Liver (tissue), 3 donors: ENCODE results near the gene NNMT.

ENCODE experiments used
- TAF1 ChIP-seq: conservative IDR thresholded peaks from 2 replicates; pipeline ENCODE4 v1.6.1; 2016; ENCODE audit warnings: antibody characterized with exemption, mild to moderate bottlenecking
- YY1 ChIP-seq: IDR thresholded peaks from 2 replicates; pipeline ENCODE4 v1.6.1; 2016; ENCODE audit warnings: antibody characterized with exemption, mild to moderate bottlenecking
- TF ChIP-seq, protein P1 (sequence below): fragments of 150-350 bp; IDR thresholded peaks from 2 replicates; pipeline ENCODE4 v1.5.1; 2017; ENCODE audit warnings: improper control_type of control experiment, low read depth, low read length; ENCODE audit not compliant: missing input control
- donor health status: healthy.
- donor health status: healthy.

DNA sequence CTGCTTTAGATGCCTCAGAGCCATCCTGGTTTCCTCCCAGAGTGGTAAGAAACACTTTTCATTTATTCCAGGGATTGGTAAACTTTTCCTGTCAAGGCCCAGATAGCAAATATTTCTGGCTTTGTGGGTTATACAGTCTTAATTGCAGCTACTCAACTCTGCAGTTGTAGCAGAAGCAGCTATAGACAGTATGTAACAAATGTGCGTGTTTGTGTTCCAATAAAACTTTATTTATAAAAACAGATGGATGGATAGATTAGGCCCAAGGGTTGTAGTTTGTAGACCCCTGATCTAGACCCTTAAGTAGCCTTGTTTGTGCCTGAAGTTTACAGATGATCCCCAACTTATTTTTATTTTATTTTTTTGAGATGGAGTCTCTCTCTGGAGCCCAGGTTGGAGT, 17.9 kb downstream of the NNMT start:
- TF ChIP-seq, protein P1, sequence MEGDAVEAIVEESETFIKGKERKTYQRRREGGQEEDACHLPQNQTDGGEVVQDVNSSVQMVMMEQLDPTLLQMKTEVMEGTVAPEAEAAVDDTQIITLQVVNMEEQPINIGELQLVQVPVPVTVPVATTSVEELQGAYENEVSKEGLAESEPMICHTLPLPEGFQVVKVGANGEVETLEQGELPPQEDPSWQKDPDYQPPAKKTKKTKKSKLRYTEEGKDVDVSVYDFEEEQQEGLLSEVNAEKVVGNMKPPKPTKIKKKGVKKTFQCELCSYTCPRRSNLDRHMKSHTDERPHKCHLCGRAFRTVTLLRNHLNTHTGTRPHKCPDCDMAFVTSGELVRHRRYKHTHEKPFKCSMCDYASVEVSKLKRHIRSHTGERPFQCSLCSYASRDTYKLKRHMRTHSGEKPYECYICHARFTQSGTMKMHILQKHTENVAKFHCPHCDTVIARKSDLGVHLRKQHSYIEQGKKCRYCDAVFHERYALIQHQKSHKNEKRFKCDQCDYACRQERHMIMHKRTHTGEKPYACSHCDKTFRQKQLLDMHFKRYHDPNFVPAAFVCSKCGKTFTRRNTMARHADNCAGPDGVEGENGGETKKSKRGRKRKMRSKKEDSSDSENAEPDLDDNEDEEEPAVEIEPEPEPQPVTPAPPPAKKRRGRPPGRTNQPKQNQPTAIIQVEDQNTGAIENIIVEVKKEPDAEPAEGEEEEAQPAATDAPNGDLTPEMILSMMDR = no peak
- TF ChIP-seq TAF1 = no peak
- TF ChIP-seq YY1 = no peak
